GM12872 (cell line): ENCODE results near the gene MARCHF5.

Experiments
- CTCF ChIP-seq: IDR thresholded peaks from 3 replicates; pipeline ENCODE4 v1.5.1; 2011; ENCODE audit warnings: low read depth, mild to moderate bottlenecking, low read length, moderate library complexity; ENCODE audit not compliant: insufficient read depth

The MARCHF5 gene

GRCh38 chr10:92290076-92290836 is 711 bp upstream of the MARCHF5 start:
- TF ChIP-seq CTCF = no peak

DNA sequence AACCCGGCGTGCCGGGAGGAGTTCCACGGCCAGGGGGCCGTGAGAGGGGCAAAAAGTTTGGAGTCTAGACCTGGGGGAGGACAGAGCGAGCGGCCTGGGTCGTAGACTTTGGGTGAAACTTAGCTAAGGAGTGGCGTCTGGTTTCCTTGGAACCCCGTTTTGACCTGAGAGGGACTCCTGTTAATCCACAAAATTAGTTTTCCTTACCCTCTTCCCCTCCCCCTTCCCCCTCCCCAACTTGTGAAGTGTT is 574 bp downstream of the MARCHF5 start:
- TF ChIP-seq CTCF = no peak

DNA sequence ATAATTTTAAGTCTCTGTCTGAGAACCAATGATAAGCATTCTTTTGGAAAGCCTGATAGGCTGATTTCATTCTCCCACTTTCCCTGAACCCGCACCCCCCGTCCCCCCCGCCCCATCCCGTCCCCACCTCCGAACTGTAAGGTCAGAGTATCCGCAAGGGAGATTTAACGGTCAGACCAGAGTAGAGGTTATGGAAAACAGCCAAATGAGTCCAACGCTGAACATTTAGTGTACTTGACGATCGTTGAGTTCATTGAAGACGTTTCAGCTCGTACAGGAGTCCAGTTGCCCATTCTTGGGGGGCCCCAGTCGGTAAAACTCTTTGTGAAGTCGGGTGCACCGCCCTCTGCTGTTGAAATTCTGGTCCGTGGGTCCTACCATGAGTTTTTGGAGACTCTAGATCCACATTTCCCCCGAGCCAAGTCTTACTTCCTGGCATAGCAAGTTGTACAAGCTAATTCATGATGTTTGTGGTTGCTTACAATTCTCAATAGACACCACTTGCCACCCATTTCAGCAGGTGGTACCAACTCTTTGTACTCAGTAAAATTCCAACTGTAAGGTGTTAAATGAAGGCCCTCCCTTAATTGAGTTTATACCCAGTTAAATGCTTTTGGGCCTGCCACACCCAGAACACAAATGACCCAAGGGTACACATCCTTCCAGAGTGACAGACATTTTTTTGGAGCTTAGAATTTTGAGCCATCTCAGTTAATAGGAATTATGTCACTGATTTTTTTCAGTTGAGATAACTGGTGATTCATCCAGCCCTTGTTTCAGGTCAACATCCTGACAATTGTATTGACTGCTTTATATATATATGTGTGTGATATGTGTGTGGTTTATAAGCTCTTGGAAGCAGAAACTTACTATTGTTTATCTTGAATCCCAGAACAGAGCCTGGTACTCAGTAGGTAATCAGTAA is 1.2 kb downstream of the MARCHF5 start:
- peak; percentile 67 for TF ChIP-seq CTCF

DNA sequence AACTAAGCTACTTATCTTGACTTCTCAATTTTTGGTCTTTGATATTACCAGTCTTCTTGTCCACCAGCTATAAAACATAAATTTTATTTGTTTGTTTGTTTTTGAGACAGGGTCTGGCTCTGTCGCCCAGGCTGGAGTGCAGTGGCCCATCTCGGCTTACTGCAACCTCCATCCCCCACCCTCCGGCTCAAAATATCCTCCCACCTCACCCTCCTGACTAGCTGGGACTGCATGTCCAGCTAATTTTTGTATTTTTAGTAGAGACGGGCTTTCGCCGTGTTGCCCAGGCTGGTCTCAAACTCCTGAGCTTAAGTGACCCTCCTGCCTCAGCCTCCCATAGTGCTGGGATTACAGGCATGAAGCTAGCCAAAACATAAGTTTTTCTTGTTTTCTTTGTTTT is 7.5 kb downstream of the MARCHF5 start:
- no peak for TF ChIP-seq CTCF

DNA sequence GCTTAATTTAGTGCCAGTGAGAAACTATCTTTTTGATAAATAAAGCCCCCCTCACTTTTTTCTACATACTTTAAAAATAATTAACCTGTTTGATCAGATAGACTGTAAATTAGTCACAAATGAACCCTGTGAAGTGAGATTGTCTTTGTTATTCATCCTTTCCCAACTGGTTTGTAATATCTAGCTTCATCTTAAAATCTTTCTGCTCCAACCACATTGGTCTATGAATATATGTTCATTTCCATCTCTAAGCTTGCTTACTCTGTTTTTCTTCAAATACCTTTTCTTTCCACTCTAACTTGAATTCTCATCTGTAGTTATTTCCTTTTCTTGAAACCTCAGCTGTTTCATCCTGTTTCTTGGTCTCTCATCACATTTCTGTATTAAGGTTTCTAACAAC is 12.1 kb downstream of the MARCHF5 start:
- TF ChIP-seq CTCF = no peak

DNA sequence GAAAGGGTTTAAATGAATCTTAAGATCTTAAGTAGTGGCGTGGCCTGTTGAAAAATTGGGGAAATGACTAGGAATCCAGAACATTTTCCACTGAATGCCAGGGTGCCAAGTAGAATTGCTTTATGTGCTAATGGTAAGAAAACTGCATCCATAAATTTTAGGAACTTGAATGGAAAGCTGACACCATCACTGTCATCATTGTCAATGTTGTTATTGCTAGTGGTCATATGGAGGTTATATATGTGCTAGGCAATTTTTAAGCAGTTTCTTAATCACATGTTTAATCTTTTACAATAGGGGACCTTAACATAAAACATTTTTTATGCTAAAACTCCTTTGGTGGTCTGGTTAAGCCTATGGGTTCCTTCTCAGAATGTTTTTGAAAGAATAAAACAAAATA is 13.1 kb downstream of the MARCHF5 start:
- TF ChIP-seq CTCF = no peak

- no peak for TF ChIP-seq CTCF
Observed at GRCh38 chr10:92305133-92306072, 14.4 kb downstream of the MARCHF5 start.
